ENCODE results near the gene METTL2B. TPM values are rescaled to one million over a fixed set of nuclear protein-coding genes. Genes with fewer than 3 reads are reported as not detected.
"Not testable (repeated sequence)": the region's sequence is repeated elsewhere in the genome, so short reads cannot be mapped to it uniquely, and the experiment has no call there.

METTL2B gene
- polyA plus RNA-seq, 3 donors, result 6.9 to 16.1 (median 8.4) TPM

DNA sequence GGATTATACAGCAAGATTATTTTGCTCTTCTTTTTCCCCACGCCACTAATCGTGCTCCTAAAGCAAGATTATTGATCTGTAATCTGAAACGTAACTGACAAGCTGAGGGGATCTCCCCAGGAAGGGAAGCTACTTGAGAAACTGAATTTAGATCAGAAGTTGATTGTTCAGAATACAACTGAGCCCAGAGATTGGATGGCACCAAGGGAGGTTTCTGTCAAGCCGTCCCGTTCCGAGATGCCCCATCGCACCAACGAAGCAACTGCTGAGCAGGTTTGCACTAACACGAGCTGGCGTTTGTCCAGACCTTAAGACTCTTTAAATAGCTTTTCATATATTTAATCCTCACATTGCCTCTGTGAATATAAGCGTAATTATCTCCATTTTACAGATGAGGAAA, 35.1 kb downstream of the METTL2B start:
- H3K27ac ChIP-seq (ENCODE audit: low read depth, low read length), result not testable (repeated sequence)
- 69 to 78% (median 73%) methylated on average over 11 of the region's 11 CpGs for WGBS, 3 donors

DNA sequence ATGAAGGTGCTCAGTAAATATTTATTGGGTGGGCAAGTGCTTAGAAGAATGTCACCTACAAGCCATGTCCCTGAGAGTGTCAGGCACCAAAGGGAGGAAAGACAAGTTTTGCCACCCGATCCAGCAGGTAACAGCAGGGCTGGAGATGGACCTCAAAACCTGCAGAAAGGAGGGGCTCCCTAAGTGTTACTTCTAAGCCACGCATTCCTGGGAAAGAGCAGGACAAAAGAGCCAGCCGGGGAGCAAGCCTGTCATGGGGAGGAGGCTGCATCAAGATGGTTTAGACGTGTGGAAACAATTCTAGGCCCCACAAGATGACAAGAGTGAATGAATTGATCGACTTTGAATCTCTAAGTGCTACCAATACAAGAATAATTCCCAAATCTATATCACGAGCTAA, 38.7 kb downstream of the METTL2B start:
- 62 to 78% (median 68%) methylated on average over 6 of the region's 6 CpGs for WGBS, 3 donors
- H3K27ac ChIP-seq (ENCODE audit: low read depth, low read length), result not testable (repeated sequence)

DNA sequence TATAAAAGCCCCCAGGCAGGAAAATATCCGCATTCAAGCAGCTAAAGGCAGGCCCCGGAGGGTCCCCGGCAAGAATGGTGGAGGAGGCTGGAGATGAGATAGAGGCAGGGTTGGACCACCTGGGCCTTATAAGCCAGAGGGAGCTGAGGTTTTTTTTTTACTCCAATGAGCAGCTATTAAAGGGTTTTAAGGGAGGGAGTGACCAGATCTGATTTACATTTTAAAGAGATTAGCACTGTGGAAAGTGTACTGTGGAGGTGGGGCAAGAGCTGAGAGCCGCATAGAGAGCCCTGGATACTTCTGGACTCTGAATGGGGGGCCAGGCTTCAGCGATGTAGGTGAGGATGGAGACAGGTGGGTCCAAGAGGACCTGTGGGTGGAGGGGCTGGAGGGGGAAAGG, 40.5 kb downstream of the METTL2B start:
- not testable (repeated sequence) for H3K27ac ChIP-seq (ENCODE audit: low read depth, low read length)
- 68 to 79% (median 73%) methylated on average over 4 to 5 of the region's 5 CpGs for WGBS, 3 donors

DNA sequence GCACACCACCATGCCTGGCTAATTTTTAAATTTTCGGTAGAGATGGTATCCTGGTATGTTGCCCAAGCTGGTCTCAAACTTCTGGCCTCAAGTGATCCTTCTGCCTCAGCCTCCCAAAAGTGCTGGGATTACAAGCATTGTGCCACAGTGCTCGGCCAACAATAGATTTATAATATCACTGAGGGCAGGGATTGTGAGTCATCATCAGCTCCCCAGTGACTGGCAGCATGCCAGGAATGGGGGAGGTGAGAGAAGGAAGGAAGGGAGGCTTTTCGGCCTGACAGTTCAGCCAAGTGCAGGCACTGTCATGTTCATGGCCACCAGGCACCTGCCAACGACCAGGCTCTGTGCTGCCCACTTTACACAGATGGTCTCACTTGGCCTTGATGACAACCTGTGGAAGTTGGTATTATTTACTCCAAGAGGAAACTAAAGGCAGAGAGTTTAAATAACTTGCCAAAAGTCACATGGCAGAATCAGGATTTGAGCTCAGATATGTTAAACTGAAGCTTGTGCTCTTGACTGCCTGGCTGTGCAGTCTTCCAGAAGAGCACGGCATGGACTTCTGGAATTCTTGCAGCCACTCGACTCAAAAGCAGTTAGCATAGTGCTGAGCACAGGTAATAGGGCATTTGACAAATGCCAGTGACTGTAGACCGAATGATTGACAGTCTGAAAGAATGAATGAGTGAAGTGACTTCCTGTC, 46.8 kb downstream of the METTL2B start:
- H3K27ac ChIP-seq (ENCODE audit: low read depth, low read length), result not testable (repeated sequence)
- WGBS, 3 donors, result 18 to 36% (median 31%) methylated on average over 4 to 5 of the region's 7 CpGs

DNA sequence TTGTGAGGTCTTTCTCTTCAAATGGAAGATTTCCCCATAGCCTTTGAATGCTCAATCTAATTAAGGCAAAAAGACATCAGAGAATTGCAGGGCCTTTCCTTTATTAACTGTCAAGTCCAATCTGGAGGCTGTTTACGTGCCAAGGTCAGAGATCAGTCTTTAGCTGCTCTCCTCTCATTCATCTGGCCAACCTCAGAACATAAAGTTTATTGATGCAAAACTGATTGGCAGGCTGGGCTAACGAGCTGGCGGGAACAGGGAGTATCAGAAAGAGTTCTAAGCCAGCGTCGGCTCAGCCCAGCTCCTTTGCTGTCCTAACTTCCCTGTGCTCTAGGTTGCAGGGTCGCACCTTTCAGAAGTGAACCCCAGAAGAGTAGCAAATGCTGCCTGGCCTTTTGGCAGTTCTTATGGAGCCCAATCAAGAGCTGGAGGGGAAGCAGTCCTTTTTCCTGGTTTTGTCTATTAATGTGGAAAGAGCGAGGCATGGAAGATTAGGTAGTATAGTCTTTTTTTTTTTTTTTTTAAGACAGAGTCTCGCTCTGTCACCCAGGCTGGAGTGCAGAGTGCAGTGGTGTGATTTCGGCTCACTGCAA, 47.5 kb downstream of the METTL2B start:
- not testable (repeated sequence) for H3K27ac ChIP-seq (ENCODE audit: low read depth, low read length)
- WGBS, 3 donors, result 49 to 75% (median 62%) methylated on average over 9 of the region's 9 CpGs

GRCh38 chr7:128525584-128525983, 49.0 kb downstream of the METTL2B start:
- not testable (repeated sequence) for H3K27ac ChIP-seq (ENCODE audit: low read depth, low read length)
- 73 to 85% (median 79%) methylated on average over 4 of the region's 4 CpGs for WGBS, 3 donors

DNA sequence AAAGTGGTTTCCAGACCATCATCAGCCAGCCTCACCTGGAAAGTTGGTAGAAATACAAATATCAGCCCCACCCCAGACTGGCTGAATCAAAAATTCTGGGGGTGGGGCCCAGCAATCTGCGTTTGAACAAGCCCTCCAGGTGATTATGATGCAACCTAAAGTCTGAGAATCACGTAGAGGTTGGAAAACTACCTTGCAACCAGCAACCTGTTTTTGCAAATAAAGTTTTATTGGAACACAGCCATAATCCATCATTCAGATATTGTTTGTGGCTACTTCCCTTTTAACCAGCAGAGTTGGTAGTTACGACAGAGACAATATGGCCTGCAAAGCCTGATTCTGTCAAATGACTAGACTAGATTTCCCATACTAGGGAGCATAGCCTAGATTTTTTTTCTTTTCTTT, 49.5 kb downstream of the METTL2B start:
- H3K27ac ChIP-seq (ENCODE audit: low read depth, low read length), result not testable (repeated sequence)
- 58 to 87% (median 72%) methylated on average over 2 to 3 of the region's 3 CpGs for WGBS, 3 donors

GRCh38 chr7:128529191-128529590, 52.6 kb downstream of the METTL2B start:
- WGBS, 3 donors, result 93 to 96% (median 94%) methylated on average over 16 of the region's 16 CpGs

GRCh38 chr7:128530121-128530854, 53.7 kb downstream of the METTL2B start:
- 3 to 8% (median 4%) methylated on average over 23 to 49 of the region's 50 CpGs for WGBS, 3 donors
- H3K27ac ChIP-seq (ENCODE audit: low read depth, low read length), result not testable (repeated sequence)

More at GRCh38 chr7:128529191-128529590, 52.6 kb downstream of the METTL2B start:
- H3K27ac ChIP-seq (ENCODE audit: low read depth, low read length), result not testable (repeated sequence)

DNA sequence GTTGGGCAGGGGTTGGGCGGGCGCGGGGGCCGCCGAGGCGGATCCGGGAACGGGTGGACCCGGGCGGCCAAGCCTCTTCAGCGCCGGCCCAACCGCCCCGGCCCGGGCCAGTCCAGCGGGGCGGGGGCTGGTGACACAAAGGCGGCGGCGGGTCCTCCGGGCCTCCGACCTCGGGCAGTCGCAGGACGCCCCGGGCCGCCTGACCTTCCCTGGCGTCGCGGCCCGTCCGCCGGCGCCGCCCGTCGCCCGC, 54.2 kb downstream of the METTL2B start:
- WGBS, 3 donors, result 0 to 1% (median 0%) methylated on average over 12 to 38 of the region's 38 CpGs
- no peak overlapping the region for H3K27ac ChIP-seq (ENCODE audit: low read depth, low read length)

GRCh38 chr7:128531105-128531954, 54.8 kb downstream of the METTL2B start:
- H3K27ac ChIP-seq (ENCODE audit: low read depth, low read length), result peak overlapping the region; percentile 86
- WGBS, 3 donors, result 0 to 1% (median 1%) methylated on average over 41 to 91 of the region's 92 CpGs

GRCh38 chr7:128531955-128532478, 55.5 kb downstream of the METTL2B start:
- WGBS, 3 donors, result 0% methylated on average over 25 to 32 of the region's 35 CpGs
- peak overlapping the region; percentile 86 for H3K27ac ChIP-seq (ENCODE audit: low read depth, low read length)

DNA sequence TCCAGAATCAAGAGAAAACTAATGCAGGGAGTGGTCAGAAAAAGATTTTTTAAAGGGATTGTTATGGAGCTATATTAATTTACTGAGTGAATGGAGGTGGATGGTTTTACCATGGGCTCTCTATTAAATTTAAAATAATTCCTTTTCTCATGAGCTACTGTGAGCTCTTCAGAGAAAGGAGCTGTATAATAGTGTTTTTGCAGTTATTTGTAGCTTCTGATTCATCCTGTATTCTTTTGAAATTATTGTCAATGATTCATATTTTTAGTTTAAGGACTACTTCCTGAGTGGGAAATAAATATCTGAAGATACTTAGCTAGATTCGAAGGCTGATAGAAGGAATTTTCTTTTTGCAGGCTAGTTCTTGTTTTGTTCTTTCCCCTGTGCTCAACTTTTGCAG, 56.4 kb downstream of the METTL2B start:
- not testable (repeated sequence) for H3K27ac ChIP-seq (ENCODE audit: low read depth, low read length)
- WGBS, 3 donors, result 0 to 13% (median 3%) methylated on average over 1 of the region's 1 CpG

- not testable (repeated sequence) for H3K27ac ChIP-seq (ENCODE audit: low read depth, low read length)
- 53 to 62% (median 58%) methylated on average over 7 of the region's 7 CpGs for WGBS, 3 donors
These were observed 60.9 kb downstream of the METTL2B start for GRCh38 chr7:128537410-128537809.

DNA sequence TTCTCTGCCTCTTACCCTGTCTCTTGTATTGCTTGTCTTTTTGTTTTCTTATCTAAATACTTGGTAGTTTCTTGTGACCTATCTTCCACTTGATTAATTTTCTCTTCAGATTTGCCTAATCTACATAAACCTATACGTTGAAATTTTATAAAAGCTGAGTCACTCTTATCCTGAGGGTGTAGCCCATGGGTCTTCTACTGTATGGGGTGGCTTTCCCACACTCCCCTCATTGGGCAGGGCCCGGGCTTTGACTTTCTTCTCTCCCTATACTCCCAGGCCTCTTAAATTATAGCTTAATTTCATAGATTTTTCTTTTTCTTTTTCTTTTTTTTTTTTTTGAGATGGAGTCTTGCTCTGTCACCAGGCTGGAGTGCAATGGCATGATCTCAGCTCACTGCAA, 66.0 kb downstream of the METTL2B start:
- H3K27ac ChIP-seq (ENCODE audit: low read depth, low read length), result not testable (repeated sequence)
- WGBS, 3 donors, result 68 to 78% (median 69%) methylated on average over 2 of the region's 2 CpGs

DNA sequence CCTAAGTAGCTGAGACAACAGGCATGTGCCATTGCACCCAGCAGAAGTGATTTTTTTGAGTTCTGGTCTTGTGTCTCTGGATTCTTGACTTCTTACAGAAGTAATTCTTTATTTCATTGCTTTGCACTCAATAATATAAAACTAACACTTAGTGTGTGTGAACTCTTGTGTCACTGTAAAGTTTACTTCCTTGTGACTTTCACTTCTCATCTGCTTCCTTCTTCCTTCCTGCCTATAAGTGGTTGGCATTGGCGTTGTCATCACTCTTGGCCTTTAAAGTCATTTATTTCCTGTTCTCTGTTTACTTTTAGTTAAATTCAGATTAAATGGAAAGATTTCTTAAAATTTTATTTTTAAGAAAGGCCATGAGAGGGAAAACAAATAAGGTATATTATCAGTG, 66.8 kb downstream of the METTL2B start:
- WGBS, 3 donors, result 33 to 78% (median 45%) methylated on average over 1 of the region's 1 CpG
- not testable (repeated sequence) for H3K27ac ChIP-seq (ENCODE audit: low read depth, low read length)

DNA sequence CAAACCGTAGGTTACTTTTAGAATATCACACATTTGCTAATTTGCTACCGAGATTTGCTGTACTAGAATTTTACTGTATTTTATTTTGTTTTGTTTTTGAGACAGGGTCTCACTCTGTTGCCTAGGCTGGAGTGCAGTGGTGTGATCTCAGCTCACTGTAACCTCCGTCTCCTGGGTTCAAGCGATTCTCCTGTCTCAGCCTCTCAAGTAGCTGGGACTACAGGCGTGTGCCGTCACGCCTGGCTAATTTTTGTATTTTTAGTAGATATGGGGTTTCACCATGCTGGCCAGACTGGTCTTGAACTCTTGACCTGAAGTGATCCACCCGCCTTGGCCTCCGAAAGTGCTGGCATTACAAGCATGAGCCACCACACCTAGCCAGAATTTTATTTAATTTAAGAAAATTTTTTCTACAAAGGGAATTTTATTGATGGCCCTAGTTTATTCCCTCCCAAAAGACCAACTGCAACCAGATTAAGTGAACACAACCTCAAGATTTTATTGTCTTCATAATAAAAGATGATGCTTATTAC, 69.8 kb downstream of the METTL2B start:
- 93 to 98% (median 97%) methylated on average over 7 to 9 of the region's 9 CpGs for WGBS, 3 donors
- not testable (repeated sequence) for H3K27ac ChIP-seq (ENCODE audit: low read depth, low read length)

GRCh38 chr7:128550920-128551319, 74.4 kb downstream of the METTL2B start:
- WGBS, 3 donors, result 89 to 92% (median 90%) methylated on average over 1 of the region's 1 CpG
- no peak overlapping the region for H3K27ac ChIP-seq (ENCODE audit: low read depth, low read length)

Data from adipose tissue (tissue), 3 donors.